Upper lobe of right lung (tissue), 1 donor: ENCODE results near the gene ANGPTL8. TPM values are rescaled to one million over a fixed set of nuclear protein-coding genes. Genes with fewer than 3 reads are reported as not detected.

Experiments used
- ATAC-seq: fragments of 200-7000 bp; cut with Tn5 transposase; one replicate; pipeline ENCODE4 v1.9.1; 2020; ENCODE audit warnings: mild to moderate bottlenecking, moderate library complexity
- DNase-seq: peaks from one replicate; pipeline ENCODE4 v3.0.0-alpha.2; 2020
- H3K27ac ChIP-seq: fragments of 200-600 bp; one replicate; pipeline ENCODE4 v1.8.0; 2022
- H3K27me3 ChIP-seq: fragments of 200-600 bp; one replicate; pipeline ENCODE4 v1.8.0; 2022; ENCODE audit warnings: mild to moderate bottlenecking
- H3K36me3 ChIP-seq: fragments of 200-600 bp; one replicate; pipeline ENCODE4 v1.8.0; 2022
- H3K4me1 ChIP-seq: fragments of 200-600 bp; one replicate; pipeline ENCODE4 v1.8.0; 2022
- H3K4me3 ChIP-seq: fragments of 200-600 bp; one replicate; pipeline ENCODE4 v1.8.0; 2022; ENCODE audit warnings: mild to moderate bottlenecking
- H3K9me3 ChIP-seq: fragments of 200-600 bp; one replicate; pipeline ENCODE4 v1.8.0; 2022
- intact Hi-C: fragments of 100-400 bp; cut with DNase I; formaldehyde crosslinking; loops from one replicate; pipeline ENCODE4 v1.11.0; 2022
- total RNA-seq: library from RNA; stranded (reverse); fragmentation: NEBNext Ultra II Directional; extraction: Animal tissue kit (Norgen Biotek cat#: 25700); gene quantifications from one replicate; pipeline ENCODE4 v1.2.1, GENCODE V29; 2021
- TF ChIP-seq, protein P1 (sequence below): fragments of 200-600 bp; IDR thresholded peaks from one replicate; pipeline ENCODE4 v1.8.0; 2022; ENCODE audit warnings: antibody characterized with exemption
- donor health status: DM: no; HTN: yes; CAD: no; lungs with severe emphysema.

ANGPTL8 gene
- total RNA-seq, 1 donor from 2014 or later, result not detected

DNA sequence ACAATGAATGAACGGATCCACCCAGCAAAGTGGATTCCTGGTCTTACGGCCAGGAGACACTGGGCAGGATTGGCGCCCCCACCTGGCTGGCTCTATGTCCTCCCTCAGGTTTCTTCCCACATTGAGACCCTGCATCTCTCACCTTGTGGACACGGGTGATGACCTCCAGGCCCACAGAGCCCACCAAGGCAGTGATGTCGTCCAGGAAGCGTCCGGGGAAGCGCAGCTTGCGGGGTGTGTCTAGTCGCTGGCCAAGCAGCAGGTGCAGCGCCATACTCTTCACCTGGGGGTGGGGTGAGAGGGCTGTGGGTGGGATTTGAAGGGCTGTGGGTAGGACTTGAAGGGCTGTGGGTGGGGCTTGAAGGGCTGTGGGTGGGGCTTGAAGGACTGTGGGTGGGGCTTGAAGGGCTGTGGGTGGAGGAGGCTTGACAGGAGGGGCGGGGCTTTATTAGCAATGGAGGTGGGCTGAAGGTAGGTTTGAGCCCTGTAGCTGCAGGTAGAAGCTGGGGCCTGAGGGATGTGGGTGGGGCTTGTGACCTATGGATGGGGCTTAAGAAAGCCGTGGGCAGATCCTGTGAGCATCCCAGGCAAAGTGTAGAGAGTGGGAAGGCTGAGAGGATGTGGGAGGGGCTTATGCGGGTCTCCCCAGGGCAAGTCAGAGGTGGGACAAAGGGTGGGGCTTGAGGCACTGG is 12.1 kb upstream of the ANGPTL8 start:
- ATAC-seq (no peak), DNase-seq (no peak)
- Histone ChIP-seq H3K27ac (no peak overlapping the region), H3K4me1 (no peaks in the 10 kb centered on the region), H3K4me3 (no peak overlapping the region), H3K36me3 (peaks cover 42% of the 10 kb centered on the region), H3K9me3 (no peaks in the 10 kb centered on the region), H3K27me3 (no peaks in the 10 kb centered on the region)
- TF ChIP-seq, protein P1, sequence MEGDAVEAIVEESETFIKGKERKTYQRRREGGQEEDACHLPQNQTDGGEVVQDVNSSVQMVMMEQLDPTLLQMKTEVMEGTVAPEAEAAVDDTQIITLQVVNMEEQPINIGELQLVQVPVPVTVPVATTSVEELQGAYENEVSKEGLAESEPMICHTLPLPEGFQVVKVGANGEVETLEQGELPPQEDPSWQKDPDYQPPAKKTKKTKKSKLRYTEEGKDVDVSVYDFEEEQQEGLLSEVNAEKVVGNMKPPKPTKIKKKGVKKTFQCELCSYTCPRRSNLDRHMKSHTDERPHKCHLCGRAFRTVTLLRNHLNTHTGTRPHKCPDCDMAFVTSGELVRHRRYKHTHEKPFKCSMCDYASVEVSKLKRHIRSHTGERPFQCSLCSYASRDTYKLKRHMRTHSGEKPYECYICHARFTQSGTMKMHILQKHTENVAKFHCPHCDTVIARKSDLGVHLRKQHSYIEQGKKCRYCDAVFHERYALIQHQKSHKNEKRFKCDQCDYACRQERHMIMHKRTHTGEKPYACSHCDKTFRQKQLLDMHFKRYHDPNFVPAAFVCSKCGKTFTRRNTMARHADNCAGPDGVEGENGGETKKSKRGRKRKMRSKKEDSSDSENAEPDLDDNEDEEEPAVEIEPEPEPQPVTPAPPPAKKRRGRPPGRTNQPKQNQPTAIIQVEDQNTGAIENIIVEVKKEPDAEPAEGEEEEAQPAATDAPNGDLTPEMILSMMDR, result no peak
- intact Hi-C loops, result no loop called here

DNA sequence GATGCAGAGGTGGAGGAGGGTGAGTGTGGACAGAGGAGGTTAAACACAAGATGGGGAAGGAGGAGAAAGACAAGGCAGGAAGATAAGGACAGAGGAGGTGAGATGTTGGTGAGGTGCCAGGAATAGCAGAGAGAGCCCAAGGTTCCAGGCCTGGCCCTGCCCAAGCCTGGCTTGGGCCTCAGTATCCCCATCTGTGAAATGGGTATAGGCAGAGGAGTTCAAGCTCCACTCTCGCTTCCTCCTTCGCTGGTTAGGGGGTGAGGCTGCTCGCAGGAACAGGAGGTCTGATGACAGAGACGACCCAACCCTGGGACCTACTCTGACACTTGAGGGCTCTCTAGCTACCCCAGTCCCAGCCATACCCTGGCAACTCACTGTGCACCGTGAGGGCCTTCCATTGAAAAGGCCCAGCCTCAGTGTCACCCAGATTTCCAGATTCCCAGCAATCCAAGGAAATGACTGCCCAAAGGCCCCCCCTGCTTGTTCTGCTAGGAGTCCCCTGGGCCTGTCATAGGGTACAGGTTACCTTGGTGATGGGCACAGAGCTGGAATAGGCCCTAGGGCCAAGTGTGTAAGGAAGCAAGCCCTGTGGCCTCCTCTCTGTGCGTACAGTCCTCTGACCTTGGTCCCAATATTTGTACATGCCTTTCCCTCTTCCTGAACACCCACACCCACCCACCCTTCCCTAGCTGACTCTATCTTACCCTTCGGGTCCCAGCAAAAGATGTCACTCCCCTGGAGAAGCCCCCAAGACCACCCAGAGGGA is 8.6 kb upstream of the ANGPTL8 start:
- H3K4me1 ChIP-seq, result no peaks in the 10 kb centered on the region
- ATAC-seq, result no peak
- no peak for DNase-seq
- TF ChIP-seq, protein P1, result no peak
- intact Hi-C loops, result no loop called here
- peaks cover 39% of the 10 kb centered on the region for H3K36me3 ChIP-seq
- no peaks in the 10 kb centered on the region for H3K9me3 ChIP-seq
- H3K4me3 ChIP-seq, result no peak overlapping the region
- H3K27ac ChIP-seq, result no peak overlapping the region
- H3K27me3 ChIP-seq, result no peaks in the 10 kb centered on the region

DNA sequence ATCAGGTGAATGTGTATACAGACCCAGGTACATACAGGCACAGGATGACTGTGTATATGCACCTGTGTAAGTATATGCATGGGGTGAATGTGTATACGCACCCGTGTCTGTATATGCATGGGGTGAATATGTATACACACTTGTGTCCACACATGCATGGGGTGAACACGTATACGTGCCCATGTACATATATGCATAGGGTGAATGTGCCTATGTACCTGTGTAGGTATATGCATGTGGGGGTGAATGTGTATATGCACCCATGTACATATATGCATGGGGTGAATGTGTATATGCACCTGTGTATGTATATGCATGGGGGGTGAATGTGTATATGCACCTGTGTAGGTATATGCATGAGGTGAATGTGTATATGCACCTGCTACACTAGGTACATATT is 6.9 kb upstream of the ANGPTL8 start:
- intact Hi-C loops, result no loop called here
- no peaks in the 10 kb centered on the region for H3K4me1 ChIP-seq
- DNase-seq (no peak), ATAC-seq (no peak)
- H3K27ac ChIP-seq, result no peak overlapping the region
- H3K27me3 ChIP-seq, result no peaks in the 10 kb centered on the region
- H3K4me3 ChIP-seq, result no peak overlapping the region
- TF ChIP-seq, protein P1, result no peak
- H3K36me3 ChIP-seq, result peaks cover 31% of the 10 kb centered on the region
- H3K9me3 ChIP-seq, result no peaks in the 10 kb centered on the region

DNA sequence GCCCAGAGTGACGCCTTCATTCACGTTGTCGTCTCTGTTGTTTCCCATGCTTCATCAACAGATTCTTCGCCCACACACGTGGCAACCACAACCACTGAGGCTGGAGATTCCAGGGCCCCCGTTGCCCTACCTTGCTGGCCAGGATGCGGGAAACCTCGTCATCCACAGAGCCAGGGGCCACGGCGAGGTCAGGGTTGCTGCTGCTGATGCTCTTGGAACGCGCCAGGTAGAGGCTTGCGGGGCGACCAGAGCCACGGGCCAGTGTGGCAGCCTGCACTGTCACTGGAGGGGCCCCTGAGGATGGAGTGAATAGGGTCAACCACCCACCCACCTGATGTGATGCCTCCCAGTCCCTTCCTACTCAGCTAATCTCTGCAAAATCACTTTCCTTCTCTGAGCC is 6.3 kb upstream of the ANGPTL8 start:
- DNase-seq (no peak), ATAC-seq (no peak)
- Histone ChIP-seq H3K27ac (no peak overlapping the region), H3K4me1 (no peaks in the 10 kb centered on the region), H3K9me3 (no peaks in the 10 kb centered on the region), H3K4me3 (no peak overlapping the region), H3K27me3 (no peaks in the 10 kb centered on the region), H3K36me3 (peaks cover 31% of the 10 kb centered on the region)
- TF ChIP-seq, protein P1, result no peak
- intact Hi-C loops, result no loop called here

DNA sequence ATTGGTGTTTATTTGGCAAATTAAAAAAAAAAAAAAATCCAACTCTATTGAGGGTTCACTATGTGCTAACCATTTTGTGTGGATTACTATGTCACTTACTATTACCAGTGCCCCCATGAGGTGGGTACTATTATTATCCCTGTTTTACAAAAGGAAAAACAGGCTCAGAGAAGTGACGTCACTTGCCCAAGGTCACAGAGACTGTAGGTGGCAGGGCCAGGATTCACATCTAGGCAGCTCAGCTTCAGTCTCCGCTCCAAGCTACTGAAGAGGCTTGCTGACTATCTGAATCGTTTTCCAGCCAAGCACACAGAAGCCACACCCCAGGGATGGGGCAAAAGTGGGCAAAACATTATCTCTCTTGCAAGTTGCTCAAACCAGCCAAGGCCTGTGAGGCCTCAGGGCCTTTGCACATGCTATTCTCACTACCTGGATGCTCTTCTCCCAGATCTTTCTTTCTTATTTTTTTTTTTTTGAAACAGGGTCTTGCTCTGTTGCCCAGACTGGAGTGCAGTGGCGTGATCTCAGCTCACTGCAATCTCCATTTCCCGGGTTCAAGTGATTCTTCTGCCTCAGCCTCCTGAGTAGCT is 4.8 kb upstream of the ANGPTL8 start:
- H3K27ac ChIP-seq, result no peak overlapping the region

More for the DNA sequence above, 4.8 kb upstream of the ANGPTL8 start:
- H3K36me3 ChIP-seq, result peaks cover 38% of the 10 kb centered on the region
- intact Hi-C loops, result no loop called here
- no peaks in the 10 kb centered on the region for H3K27me3 ChIP-seq
- ATAC-seq (no peak), DNase-seq (no peak)
- TF ChIP-seq, protein P1, result no peak
- H3K4me1 ChIP-seq, result no peaks in the 10 kb centered on the region
- no peaks in the 10 kb centered on the region for H3K9me3 ChIP-seq
- no peak overlapping the region for H3K4me3 ChIP-seq
